HG03095 (cell line): ENCODE measurements around the gene IQCC.

Experiments
- ATAC-seq: cut with Tn5 transposase; IDR thresholded peaks from one replicate; pipeline ENCODE4 v1.9.1; 2021; ENCODE audit warnings: moderate library complexity; ENCODE audit not compliant: unreplicated experiment

IQCC gene

DNA sequence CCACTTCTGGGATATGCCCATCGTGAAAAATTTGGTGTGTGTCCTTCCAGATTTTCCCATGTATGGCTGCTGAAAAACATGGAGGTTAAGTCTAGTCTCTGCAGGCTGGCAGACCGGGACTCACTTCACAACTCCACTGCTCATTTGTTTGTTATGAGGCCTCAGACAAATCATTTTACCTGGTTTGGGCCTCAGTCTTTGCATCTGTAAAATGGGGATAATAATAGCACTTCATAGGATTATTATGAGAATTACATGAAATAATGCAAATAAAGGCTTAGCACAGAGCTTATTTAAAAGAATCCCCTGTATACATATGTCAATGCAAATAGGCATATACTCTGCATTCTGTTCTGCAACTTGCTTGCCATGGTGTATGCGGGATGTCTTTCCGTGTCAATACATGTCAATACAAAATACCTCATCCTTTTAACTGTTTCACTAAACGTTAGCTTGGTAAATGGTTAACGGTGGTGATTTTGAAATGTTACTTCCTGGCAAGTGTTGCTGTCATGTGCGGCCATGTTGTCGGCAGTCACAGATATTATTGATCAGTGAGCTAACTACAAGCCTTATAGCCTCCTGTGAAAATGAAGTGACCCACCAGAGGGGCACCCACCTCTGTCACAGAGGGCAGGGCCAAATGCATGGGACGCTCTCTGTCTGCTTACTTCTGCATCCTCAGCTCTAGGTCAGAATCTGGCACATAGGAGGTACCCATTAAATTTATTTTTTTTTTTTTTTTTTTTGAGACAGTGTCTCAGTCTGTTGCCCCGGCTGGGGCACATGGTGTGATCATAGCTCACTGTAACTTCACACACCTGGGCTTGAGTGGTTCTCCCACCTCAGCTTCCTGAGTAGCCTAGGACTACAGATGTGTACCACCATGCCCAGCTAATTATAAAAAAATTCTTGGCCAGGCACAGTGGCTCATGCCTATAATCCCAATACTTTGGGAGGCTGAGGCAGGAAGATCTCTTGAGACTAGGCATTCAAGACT lies 49.9 kb downstream of the IQCC start:
- no peak for ATAC-seq

DNA sequence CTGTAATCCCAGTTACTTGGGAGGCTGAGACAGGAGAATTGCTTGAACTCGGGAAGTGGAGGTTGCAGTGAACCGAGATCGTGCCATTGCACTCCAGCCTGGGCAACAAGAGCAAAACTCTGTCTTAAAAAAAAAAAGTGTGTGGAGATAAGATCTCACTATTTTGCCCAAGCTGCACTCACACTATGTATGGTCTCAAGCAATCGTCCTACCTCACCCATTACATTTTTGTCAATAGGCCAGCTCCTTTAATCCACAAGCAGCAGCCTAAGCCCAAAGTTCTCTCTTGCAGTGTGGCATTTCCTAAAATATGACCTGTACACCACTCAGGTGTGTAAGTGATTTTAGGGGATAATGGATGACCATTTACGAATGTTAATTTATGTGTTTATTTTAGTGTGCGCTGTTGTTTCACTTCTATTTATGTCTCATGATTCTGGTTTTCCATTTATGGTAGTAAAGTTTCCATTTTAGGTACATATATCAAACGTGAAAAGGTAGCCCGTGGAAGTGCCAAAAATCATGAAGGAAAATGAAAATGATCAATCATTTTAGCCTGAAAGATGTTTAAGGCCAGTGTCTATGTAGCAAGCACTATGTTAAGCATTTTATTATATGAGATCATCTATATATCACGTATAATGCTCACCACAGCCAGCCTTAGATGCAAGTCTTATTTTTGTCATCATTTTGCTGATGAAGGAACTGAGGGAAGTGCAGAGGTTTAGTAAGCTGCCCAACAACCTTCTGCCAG lies 51.2 kb downstream of the IQCC start:
- no peak for ATAC-seq

DNA sequence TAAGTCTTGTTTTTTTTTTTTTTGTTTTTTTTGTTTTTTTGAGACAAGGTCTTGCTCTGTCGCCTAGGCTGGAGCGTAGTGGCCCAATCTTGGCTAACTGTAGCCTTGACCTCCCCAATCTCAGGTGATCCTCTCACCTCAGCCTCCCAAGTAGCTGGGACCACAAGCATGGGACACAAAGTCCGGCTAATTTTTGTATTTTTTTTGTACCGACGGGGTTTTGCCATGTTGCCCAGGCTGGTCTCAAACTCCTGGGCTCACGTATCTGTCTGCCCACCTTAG lies 51.7 kb downstream of the IQCC start:
- ATAC-seq = no peak
